A673 (cell line): ENCODE data around the gene IFFO2. TPM values are rescaled to one million over a fixed set of nuclear protein-coding genes. Genes with fewer than 3 reads are reported as not detected.

ENCODE experiments used
- BruUV-seq: library from RNA; stranded (reverse); fragments of 400-500 nt; replicated peaks from 2 replicates; lab custom pipeline; 2021; lab: Mats Ljungman, UMichigan
- CTCF ChIA-PET: fragments of 300-600 bp; sonication (Branson Sonifier 250); formaldehyde crosslinking; loops from one replicate; lab custom pipeline; 2022; ENCODE audit warnings: antibody characterized with exemption; lab: Charles Lee
- POLR2A ChIA-PET: fragments of 300-600 bp; sonication (Branson Sonifier 250); formaldehyde crosslinking; loops from one replicate; lab custom pipeline; 2022; ENCODE audit warnings: antibody characterized with exemption; ENCODE audit not compliant: low non-redundant PET; lab: Charles Lee
- DNase-seq: peaks from one replicate; pipeline ENCODE4 v3.0.0-alpha.2; 2015; ENCODE audit warnings: low spot score
- H3K27ac ChIP-seq: fragments of 200-600 bp; sonication (generic); 2 replicates; pipeline ENCODE4 v1.5.1; 2016; ENCODE audit warnings: mixed run types, low read depth, mild to moderate bottlenecking, mixed read lengths, antibody characterized with exemption, low read length; ENCODE audit not compliant: poor library complexity, severe bottlenecking
- H3K27me3 ChIP-seq: fragments of 200-600 bp; sonication (generic); replicated peaks from 2 replicates; pipeline ENCODE4 v1.6.1; 2017; ENCODE audit warnings: mixed run types, low read depth, mild to moderate bottlenecking, mixed read lengths, antibody characterized with exemption, low read length; ENCODE audit not compliant: insufficient read depth, poor library complexity
- H3K36me3 ChIP-seq: fragments of 200-600 bp; sonication (generic); 2 replicates; pipeline ENCODE4 v1.6.1; 2016; ENCODE audit warnings: mixed run types, mild to moderate bottlenecking, mixed read lengths, antibody characterized with exemption, low read length; ENCODE audit not compliant: insufficient read depth, poor library complexity, severe bottlenecking
- H3K4me1 ChIP-seq: fragments of 200-600 bp; sonication (generic); 2 replicates; pipeline ENCODE4 v1.6.1; 2017; ENCODE audit warnings: mixed run types, mild to moderate bottlenecking, mixed read lengths, antibody characterized with exemption, low read length; ENCODE audit not compliant: insufficient read depth, poor library complexity, severe bottlenecking
- H3K4me3 ChIP-seq: fragments of 200-600 bp; sonication (generic); 2 replicates; pipeline ENCODE4 v1.5.1; 2016; ENCODE audit warnings: low read depth, mixed run types, mild to moderate bottlenecking, mixed read lengths, low read length; ENCODE audit not compliant: poor library complexity, severe bottlenecking
- H3K9me3 ChIP-seq: fragments of 200-600 bp; sonication (generic); 2 replicates; pipeline ENCODE4 v1.6.1; 2016; ENCODE audit warnings: mixed run types, low read depth, mild to moderate bottlenecking, mixed read lengths, antibody characterized with exemption, low read length; ENCODE audit not compliant: poor library complexity, severe bottlenecking
- CTCF ChIP-seq: fragments of 300-800, 200-600 bp; sonication (generic); conservative IDR thresholded peaks from 2 replicates; pipeline ENCODE4 v1.5.1; 2017; ENCODE audit warnings: low read depth, mild to moderate bottlenecking, antibody characterized with exemption, low read length, moderate library complexity, mixed read lengths
- EZH2 ChIP-seq: fragments of 200-600 bp; sonication (generic); IDR thresholded peaks from 2 replicates; pipeline ENCODE4 v1.6.1; 2017; ENCODE audit warnings: borderline replicate concordance, low read depth, mild to moderate bottlenecking, mixed read lengths, antibody characterized with exemption, low read length; ENCODE audit not compliant: poor library complexity, severe bottlenecking
- intact Hi-C: fragments of 100-400 bp; cut with micrococcal nuclease; formaldehyde crosslinking; loops from one replicate; pipeline ENCODE4 v1.10.0; 2022; ENCODE audit not compliant: unreplicated experiment
- total RNA-seq: library from RNA; stranded (reverse); gene quantifications from 2 replicates; pipeline ENCODE4 v1.2.3, GENCODE V29; 2021

Gene IFFO2
- total RNA-seq, 1 experiment from 2014 or later: 13.3 TPM

- no peak for TF ChIP-seq EZH2
- no peak for TF ChIP-seq CTCF
- DNase-seq: no peak
- no TSS peak for BruUV-seq
- Histone ChIP-seq H3K27ac (no peak within 1 kb of the TSS), H3K4me3 (no peak within 1 kb of the TSS), H3K36me3 (no peaks in the 10 kb centered on the region), H3K9me3 (no peaks in the 10 kb centered on the region), H3K4me1 (no peaks in the 10 kb centered on the region), H3K27me3 (no peaks in the 10 kb centered on the region)
- intact Hi-C loops: no loop called here
- CTCF ChIA-PET: interaction anchor here (0.7 kb wide), 1 partner anchor 298 kb away, joined by 3 read pairs; no protein-coding TSS in a partner anchor
- POLR2A ChIA-PET: no interaction called here
These were observed 96.9 kb downstream of the IFFO2 start, which contains the start of gene TAS1R2 for GRCh38 chr1:18859560-18859959. Gene TAS1R2 (minus strand): TSS chr1:18859660. CDS start chr1:18859660, 0 bp downstream.

GRCh38 chr1:18858070-18858688 lies 98.3 kb downstream of the IFFO2 start:
- DNase-seq: no peak
- H3K9me3 ChIP-seq: no peaks in the 10 kb centered on the region
- no peak for TF ChIP-seq EZH2
- no peak for TF ChIP-seq CTCF
- no peaks in the 10 kb centered on the region for H3K27me3 ChIP-seq
- H3K4me1 ChIP-seq: no peaks in the 10 kb centered on the region
- BruUV-seq: no TSS peak
- ChIA-PET POLR2A (no interaction called here), CTCF (no interaction called here)
- intact Hi-C loops: no loop called here
- H3K36me3 ChIP-seq: no peaks in the 10 kb centered on the region
- H3K27ac ChIP-seq: no peak overlapping the region
- H3K4me3 ChIP-seq: no peak overlapping the region

DNA sequence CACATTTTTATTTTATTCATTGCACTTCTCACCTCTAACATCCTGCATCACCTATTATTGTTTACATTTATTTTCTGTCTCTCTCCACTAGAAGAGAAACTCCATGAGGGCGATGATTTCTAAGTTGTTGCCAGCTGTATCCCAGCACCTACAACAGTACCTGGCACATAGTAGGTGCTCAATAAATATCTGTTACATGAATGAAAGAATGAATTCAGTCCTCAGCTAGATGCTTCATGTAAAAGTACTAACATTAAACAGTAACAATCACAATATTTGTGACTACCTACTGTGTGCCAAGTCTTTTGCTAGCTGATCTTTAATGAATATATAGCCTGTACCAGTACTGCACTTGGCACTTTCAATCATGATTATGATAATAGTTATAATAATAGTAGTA lies 100.0 kb downstream of the IFFO2 start:
- no peaks in the 10 kb centered on the region for H3K9me3 ChIP-seq
- DNase-seq: no peak
- no peaks in the 10 kb centered on the region for H3K4me1 ChIP-seq
- TF ChIP-seq EZH2 (no peak), CTCF (no peak)
- intact Hi-C loops: no loop called here
- no TSS peak for BruUV-seq
- no peaks in the 10 kb centered on the region for H3K36me3 ChIP-seq
- ChIA-PET POLR2A (no interaction called here), CTCF (no interaction called here)
- H3K27ac ChIP-seq: no peak overlapping the region
- no peak overlapping the region for H3K4me3 ChIP-seq
- no peaks in the 10 kb centered on the region for H3K27me3 ChIP-seq
